ENCODE results near the gene PPARG. TPM values are rescaled to one million over a fixed set of nuclear protein-coding genes. Genes with fewer than 3 reads are reported as not detected.

PPARG gene
- total and polyA plus RNA-seq, 2 of the 13 experiments (the other 11 are each of a cell fraction or from before 2014, with no cell fraction given): 13.9 to 58.3 TPM

- DNase-seq (ENCODE audit: low spot score) (no peak), ATAC-seq (no peak), FAIRE-seq (no peak)
- no peak overlapping the region for H2AFZ ChIP-seq (ENCODE audit: low read length)
- no TSS peak for BruUV-seq (replicated peaks)
- H3K9ac ChIP-seq (ENCODE audit: insufficient read depth, low read depth, low read length): no peak overlapping the region
- H3K4me2 ChIP-seq (ENCODE audit: low read depth, low read length): no peak overlapping the region
- H3K79me2 ChIP-seq (ENCODE audit: insufficient read depth, low read length): no peaks in the 10 kb centered on the region
- in situ Hi-C loops (cut with HindIII; ENCODE audit: extremely low pct_ligation_motif_present, low pct_unique_long_range_greater_than_20kb) (no loop called here), intact Hi-C loops (cut with micrococcal nuclease; ENCODE audit: unreplicated experiment) (no loop called here)
- no peaks in the 10 kb centered on the region for H3K27me3 ChIP-seq (ENCODE audit: control insufficient read depth in 1 of 2, insufficient read depth in 2 of 2, low read length in 2 of 2)
- no peaks in the 10 kb centered on the region for H4K20me1 ChIP-seq (ENCODE audit: insufficient read depth, low read length)
- H3K27ac ChIP-seq (ENCODE audit: extremely low read length, insufficient read depth, low read length): no peak overlapping the region
- TF ChIP-seq NFE2 (CRISPR knock-in tag; IDR thresholded peaks at IDR 0.05) (peak; percentile 67; the same call in 1 of the 2 replicates), NFE2L2 (IDR thresholded peaks at IDR 0.05; ENCODE audit: low read length) (peak; percentile 47; the same call in 1 of the 2 replicates), ZNF253 (CRISPR knock-in tag; IDR thresholded peaks at IDR 0.05; ENCODE audit: borderline replicate concordance) (no peak)
- ChIA-PET POLR2A (no interaction called here), CTCF (ENCODE audit: low intra/inter-chr PET ratio, low total read pairs) (no interaction called here)
- H3K36me3 ChIP-seq (replicated peaks in 1 of 2; ENCODE audit: control insufficient read depth in 1 of 2, insufficient read depth in 2 of 2, low read length in 2 of 2): peaks cover 2 to 4% of the 10 kb centered on the region in 2 experiments; a peak in 3 of 5 replicates
- H3K4me1 ChIP-seq (ENCODE audit: insufficient read depth, low read length): peaks cover 33% of the 10 kb centered on the region
- WGBS (ENCODE audit: low lambda C conversion rate): 87% methylated on average over 4 of the region's 6 CpGs
- H3K4me3 ChIP-seq (replicated peaks in 1 of 3; ENCODE audit: insufficient read depth in 1 of 3, low read depth in 2 of 3, low read length in 3 of 3): no peak overlapping the region
- H3K9me3 ChIP-seq (ENCODE audit: low read length): no peaks in the 10 kb centered on the region
Measured at GRCh38 chr3:12423918-12424630, 135.2 kb downstream of the PPARG start.

DNA sequence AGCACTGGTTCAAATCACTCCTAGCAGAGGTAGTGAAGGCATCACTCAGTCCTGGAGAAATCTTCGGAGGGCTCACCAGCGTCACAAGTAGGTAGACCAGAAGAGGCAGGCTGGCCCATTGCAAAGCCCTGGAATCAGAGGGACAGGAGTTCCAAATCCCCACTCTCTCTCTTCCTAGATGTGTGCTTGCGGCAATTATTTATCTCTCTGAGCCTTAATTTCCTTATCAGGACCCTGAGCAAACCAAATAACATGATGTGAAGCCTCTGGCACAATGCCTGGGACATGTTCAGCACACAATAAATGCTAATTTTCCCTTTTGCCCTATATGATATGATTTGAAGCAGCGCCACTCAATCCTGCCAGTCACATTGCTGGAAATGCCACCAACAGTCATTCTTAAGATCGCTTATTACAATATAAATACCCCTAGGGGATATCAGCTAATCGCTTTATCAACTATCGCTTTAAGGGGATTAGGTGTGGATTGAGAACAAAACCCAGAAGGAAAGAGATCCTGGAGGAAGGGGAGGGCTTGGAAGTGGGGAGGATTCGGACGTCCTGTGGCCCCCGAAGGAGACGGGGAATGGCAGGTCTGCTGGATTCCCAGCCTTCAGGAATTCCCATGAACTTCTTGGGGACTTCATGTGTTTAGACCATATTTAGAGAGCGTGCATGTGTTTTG is 135.9 kb downstream of the PPARG start:
- no peak for DNase-seq (ENCODE audit: low spot score)
- no TSS peak for BruUV-seq (replicated peaks)
- H3K36me3 ChIP-seq (replicated peaks in 1 of 2; ENCODE audit: control insufficient read depth in 1 of 2, insufficient read depth in 2 of 2, low read length in 2 of 2): peaks cover 3 to 4% of the 10 kb centered on the region in 2 experiments; a peak in 3 of 5 replicates
- no peak overlapping the region for H2AFZ ChIP-seq (ENCODE audit: low read length)
- H3K27me3 ChIP-seq (ENCODE audit: control insufficient read depth in 1 of 2, insufficient read depth in 2 of 2, low read length in 2 of 2): no peaks in the 10 kb centered on the region
- 88% methylated on average over 12 of the region's 12 CpGs for WGBS (ENCODE audit: low lambda C conversion rate)
- H3K27ac ChIP-seq (ENCODE audit: extremely low read length, insufficient read depth, low read length): no peak overlapping the region
- FAIRE-seq: no peak
- no peak overlapping the region for H3K4me2 ChIP-seq (ENCODE audit: low read depth, low read length)
- no peaks in the 10 kb centered on the region for H4K20me1 ChIP-seq (ENCODE audit: insufficient read depth, low read length)
- H3K79me2 ChIP-seq (ENCODE audit: insufficient read depth, low read length): no peaks in the 10 kb centered on the region
- ATAC-seq: no peak
- H3K4me3 ChIP-seq (replicated peaks in 1 of 3; ENCODE audit: insufficient read depth in 1 of 3, low read depth in 2 of 3, low read length in 3 of 3): no peak overlapping the region
- ChIA-PET POLR2A (no interaction called here), CTCF (ENCODE audit: low intra/inter-chr PET ratio, low total read pairs) (no interaction called here)
- no peaks in the 10 kb centered on the region for H3K9me3 ChIP-seq (ENCODE audit: low read length)
- peaks cover 40% of the 10 kb centered on the region for H3K4me1 ChIP-seq (ENCODE audit: insufficient read depth, low read length)
- intact Hi-C loops (cut with micrococcal nuclease; ENCODE audit: unreplicated experiment) (no loop called here), in situ Hi-C loops (cut with HindIII; ENCODE audit: extremely low pct_ligation_motif_present, low pct_unique_long_range_greater_than_20kb) (no loop called here)
- H3K9ac ChIP-seq (ENCODE audit: insufficient read depth, low read depth, low read length): no peak overlapping the region
- TF ChIP-seq CEBPG (CRISPR knock-in tag; IDR thresholded peaks at IDR 0.05) (no peak), XBP1 (CRISPR knock-in tag; IDR thresholded peaks at IDR 0.05) (no peak), KMT2B (CRISPR knock-in tag; IDR thresholded peaks at IDR 0.05) (no peak), USF2 (IDR thresholded peaks at IDR 0.05; ENCODE audit: low read depth, low read length) (no peak), USF2 (CRISPR knock-in tag; IDR thresholded peaks at IDR 0.05; ENCODE audit: borderline replicate concordance) (no peak), TRIM24 (CRISPR knock-in tag; IDR thresholded peaks at IDR 0.05) (no peak), ZSCAN29 (CRISPR knock-in tag; conservative IDR thresholded peaks at IDR 0.05) (no peak), ZNF747 (CRISPR knock-in tag; IDR thresholded peaks at IDR 0.05; ENCODE audit: borderline replicate concordance) (no peak), STAG1 (CRISPR knock-in tag; IDR thresholded peaks at IDR 0.05) (no peak), TGIF2 (CRISPR knock-in tag; IDR thresholded peaks at IDR 0.05) (no peak), ZNF383 (CRISPR knock-in tag; IDR thresholded peaks at IDR 0.05; ENCODE audit: borderline replicate concordance) (no peak)

Measured in HepG2 (cell line).